Fibroblast of pulmonary artery (primary cell): ENCODE measurements around the gene CCDC8.

Source experiments
- DNase-seq: peaks from one replicate; pipeline ENCODE4 v3.0.0-alpha.2; 2010; ENCODE audit warnings: low read depth
- H3K4me3 ChIP-seq: replicated peaks from 2 replicates; pipeline ENCODE4 v1.5.1; 2011; ENCODE audit warnings: low read depth, mild to moderate bottlenecking, control low read depth, low read length, moderate library complexity
- TF ChIP-seq, protein P1 (sequence below): IDR thresholded peaks from 2 replicates; pipeline ENCODE4 v1.5.1; 2011; ENCODE audit warnings: mild to moderate bottlenecking, control low read depth, low read length, inconsistent platforms; ENCODE audit errors: missing control alignments

Gene CCDC8

DNA sequence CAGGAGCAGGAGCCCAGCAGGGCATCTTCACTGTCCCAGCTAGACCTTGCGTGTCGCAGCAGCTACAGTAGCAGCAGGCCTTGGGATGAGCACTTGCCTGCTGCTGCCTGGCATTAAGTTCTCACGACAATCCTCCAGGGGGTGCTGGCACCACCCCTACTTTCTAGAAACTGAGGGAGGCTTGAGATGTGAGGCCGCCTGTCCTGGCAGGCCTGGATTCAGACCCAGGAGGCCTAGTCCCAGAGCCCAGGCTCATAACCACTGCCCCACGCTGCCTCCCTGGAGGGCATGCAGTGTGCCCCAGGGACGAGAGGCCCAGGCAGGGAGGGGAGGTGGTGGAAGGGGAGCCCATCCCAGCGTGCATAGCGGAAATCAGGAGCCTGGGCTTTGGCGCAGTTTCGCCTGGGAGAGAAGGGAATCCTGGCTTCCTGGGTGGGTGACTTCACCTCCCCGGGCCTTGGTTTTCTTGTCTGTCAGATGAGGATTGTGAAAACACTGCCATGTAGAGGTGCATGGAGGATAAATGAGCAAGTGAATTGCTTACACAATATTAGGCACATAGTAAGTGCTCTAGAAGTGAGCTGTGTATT lies 40.4 kb downstream of the CCDC8 start:
- DNase-seq = peak; percentile 66
- H3K4me3 ChIP-seq = no peak overlapping the region
- TF ChIP-seq, protein P1, sequence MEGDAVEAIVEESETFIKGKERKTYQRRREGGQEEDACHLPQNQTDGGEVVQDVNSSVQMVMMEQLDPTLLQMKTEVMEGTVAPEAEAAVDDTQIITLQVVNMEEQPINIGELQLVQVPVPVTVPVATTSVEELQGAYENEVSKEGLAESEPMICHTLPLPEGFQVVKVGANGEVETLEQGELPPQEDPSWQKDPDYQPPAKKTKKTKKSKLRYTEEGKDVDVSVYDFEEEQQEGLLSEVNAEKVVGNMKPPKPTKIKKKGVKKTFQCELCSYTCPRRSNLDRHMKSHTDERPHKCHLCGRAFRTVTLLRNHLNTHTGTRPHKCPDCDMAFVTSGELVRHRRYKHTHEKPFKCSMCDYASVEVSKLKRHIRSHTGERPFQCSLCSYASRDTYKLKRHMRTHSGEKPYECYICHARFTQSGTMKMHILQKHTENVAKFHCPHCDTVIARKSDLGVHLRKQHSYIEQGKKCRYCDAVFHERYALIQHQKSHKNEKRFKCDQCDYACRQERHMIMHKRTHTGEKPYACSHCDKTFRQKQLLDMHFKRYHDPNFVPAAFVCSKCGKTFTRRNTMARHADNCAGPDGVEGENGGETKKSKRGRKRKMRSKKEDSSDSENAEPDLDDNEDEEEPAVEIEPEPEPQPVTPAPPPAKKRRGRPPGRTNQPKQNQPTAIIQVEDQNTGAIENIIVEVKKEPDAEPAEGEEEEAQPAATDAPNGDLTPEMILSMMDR = peak; percentile 38

DNA sequence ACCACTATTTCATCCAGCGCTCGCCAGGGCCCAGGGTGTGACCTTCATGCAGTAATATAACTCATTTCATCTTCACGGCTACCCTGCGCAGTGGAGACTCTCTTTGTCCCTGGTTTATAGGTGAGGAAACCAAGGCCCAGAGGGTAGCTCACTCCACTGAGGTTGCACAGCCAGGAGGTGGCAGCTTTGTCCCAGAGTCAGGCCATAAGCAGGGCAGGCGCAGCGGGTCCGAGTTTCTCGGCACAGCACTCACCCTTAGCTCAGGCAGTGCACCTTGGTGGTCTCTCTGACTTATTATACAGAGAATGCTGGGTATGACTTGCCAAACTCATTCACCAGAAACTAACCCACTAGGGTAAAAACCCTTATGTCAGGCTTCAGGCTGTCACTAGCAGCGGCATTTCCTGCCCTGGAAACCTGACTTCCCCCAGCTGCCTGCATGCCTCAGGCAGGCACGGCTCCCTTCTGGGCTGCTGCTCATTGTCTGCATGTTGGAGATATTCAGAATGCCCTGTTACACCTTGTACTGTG lies 41.9 kb downstream of the CCDC8 start:
- H3K4me3 ChIP-seq = no peak overlapping the region
- peak; percentile 39 for DNase-seq
- TF ChIP-seq, protein P1 = no peak

DNA sequence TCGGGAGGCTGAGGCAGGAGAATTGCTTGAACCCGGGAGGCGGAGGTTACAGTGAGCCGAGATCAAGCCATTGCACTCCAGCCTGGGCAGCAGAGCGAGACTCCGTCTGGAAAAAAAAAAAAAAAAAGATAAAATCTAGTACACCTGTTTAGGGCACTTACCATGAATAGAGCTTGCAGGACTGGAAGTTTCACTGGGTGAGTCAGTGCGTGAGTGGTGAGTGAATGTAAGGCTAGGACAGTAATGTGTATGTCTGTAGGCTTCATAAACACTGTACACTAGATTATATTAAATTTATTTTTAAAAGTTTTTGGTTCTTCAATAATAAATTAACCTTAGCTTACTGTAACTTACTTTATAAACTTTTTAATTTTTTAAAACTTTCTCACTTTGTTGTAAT lies 43.5 kb downstream of the CCDC8 start:
- TF ChIP-seq, protein P1 = no peak
- no peak overlapping the region for H3K4me3 ChIP-seq
- no peak for DNase-seq

DNA sequence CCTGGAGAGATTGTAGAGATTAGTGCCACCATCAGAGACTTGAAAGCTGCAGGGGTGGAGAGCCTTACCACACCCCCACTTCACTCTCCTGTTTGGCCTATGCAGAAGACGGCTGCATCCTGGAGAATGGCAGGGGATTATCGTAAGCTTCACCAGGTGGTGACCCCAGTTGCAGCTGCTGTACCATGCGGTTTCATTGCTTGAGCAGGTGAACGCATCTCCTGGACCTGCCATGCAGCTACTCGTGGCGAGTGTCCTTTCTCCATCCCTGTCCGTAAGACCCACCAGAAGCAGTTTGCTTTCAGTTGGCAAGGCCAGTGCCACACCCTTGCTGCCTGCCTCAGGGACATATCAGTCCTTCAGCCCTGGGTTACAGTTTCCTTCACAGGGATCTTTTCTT lies 45.2 kb downstream of the CCDC8 start:
- no peak overlapping the region for H3K4me3 ChIP-seq
- TF ChIP-seq, protein P1 = no peak
- DNase-seq = no peak

DNA sequence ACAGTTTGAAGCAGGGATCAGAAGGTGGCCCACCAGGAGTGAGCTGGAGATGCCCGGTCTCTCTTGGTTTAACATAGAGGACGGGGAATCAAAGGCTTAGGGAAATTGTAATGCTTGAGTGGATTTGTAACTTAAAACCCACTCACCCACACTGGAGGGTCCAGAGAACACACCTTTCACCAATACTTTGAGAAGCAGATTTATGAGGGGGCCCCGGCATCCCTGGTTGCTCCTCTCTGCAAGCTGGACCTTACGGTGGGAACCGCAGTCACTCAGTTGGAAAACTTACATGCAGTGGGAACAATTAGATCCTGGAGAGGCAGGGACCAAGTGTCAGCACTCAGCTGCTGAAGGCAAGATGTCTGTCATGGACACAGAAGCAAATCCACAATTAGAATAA lies 45.9 kb downstream of the CCDC8 start:
- no peak overlapping the region for H3K4me3 ChIP-seq
- TF ChIP-seq, protein P1 = no peak
- no peak for DNase-seq

DNA sequence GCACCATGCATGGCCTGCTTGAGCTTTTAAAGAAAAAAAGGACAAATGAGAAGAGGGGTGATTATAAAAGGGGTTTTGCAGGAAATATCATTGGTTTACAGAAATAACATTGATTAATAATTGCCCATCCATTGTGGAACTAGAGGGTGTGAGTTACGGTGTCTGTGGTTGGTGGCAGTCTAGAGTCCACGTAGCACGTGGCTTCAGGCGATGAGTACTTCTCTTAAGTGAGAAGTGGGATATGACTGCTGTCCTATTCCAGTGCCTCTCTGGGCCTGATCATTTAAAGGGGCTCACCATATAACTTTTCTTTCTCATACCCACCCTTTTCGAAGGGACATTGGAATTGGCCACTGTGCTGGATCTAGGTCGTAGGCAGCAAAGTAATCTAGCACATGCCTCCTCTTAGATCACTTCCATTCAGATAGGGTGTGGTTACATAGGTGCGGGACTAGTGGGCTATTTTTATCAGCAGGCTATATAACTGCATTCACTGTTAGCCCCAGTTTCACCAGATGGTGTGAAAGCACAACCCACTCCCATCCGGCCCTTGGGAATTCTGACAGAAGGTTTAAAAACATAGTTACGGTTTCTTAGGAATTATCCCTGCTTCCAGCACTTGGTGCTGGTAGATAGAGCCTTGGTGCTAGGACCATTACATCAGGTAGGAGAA lies 46.6 kb downstream of the CCDC8 start:
- TF ChIP-seq, protein P1 = no peak
- DNase-seq = no peak
- no peak overlapping the region for H3K4me3 ChIP-seq

DNA sequence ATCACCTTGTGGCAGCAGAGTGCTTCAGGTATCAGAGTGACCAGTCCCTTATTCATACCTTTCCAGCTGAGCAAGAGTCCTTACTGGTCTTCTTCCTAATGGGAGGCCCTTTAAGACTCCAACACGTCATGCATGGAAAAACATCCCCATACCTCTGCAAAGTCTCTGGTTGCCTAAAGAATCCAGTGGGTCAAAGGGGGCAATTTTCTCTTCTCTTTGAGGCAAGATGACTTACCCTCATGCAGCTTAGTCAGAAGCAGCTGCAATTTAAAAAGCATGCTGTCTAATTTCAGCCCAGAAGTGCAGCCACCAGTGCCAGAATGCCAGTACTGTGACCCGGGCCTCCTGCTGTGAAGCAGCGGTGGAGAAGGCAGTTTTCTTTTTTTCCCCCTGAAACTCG lies 47.8 kb downstream of the CCDC8 start:
- no peak for DNase-seq
- TF ChIP-seq, protein P1 = no peak
- H3K4me3 ChIP-seq = no peak overlapping the region
